ENCODE data around the gene RNF13.

GRCh38 chr3:150000641-150001040, 187.6 kb downstream of the RNF13 start:
- TF ChIP-seq EZH2 (optimal IDR thresholded peaks at IDR 0.05; ENCODE audit: low read depth, low read length): no peak
- TF ChIP-seq CTCF (IDR thresholded peaks at IDR 0.05; ENCODE audit: low read length): no peak
- TF ChIP-seq EZH2phosphoT487 (IDR thresholded peaks at IDR 0.05; ENCODE audit: low read length): no peak

Measured in MM.1S (cell line).